Neural cell (in vitro differentiated cells): ENCODE data around the gene FZD7. TPM values are rescaled to one million over a fixed set of nuclear protein-coding genes. Genes with fewer than 3 reads are reported as not detected.

Experiments used
- H2AFZ ChIP-seq: fragments of 200-600, 300-800 bp; sonication (generic), shearing (Covaris generic); 2 replicates; pipeline ENCODE4 v1.6.0; 2014; ENCODE audit warnings: low read depth, mild to moderate bottlenecking, antibody characterized with exemption, low read length, moderate library complexity
- H3F3A ChIP-seq: fragments of 200-600 bp; shearing (Covaris generic); 2 replicates; pipeline ENCODE4 v1.6.1; 2016; ENCODE audit warnings: mild to moderate bottlenecking, moderate library complexity, mixed read lengths, antibody characterized with exemption, low read length; ENCODE audit not compliant: insufficient read depth, poor library complexity, severe bottlenecking
- H3K27ac ChIP-seq: fragments of 200-600, 300-800 bp; sonication (generic), shearing (Covaris generic); 2 replicates; pipeline ENCODE4 v1.5.1; 2014; ENCODE audit warnings: mild to moderate bottlenecking, low read length, moderate library complexity
- H3K27me3 ChIP-seq: fragments of 300-800, 200-600 bp; sonication (generic), shearing (Covaris generic); 2 replicates; pipeline ENCODE4 v1.6.0; 2014; ENCODE audit warnings: mild to moderate bottlenecking, low read depth, low read length, moderate library complexity; ENCODE audit not compliant: insufficient read depth
- H3K36me3 ChIP-seq: fragments of 300-800, 200-600 bp; sonication (generic), shearing (Covaris generic); 2 replicates; pipeline ENCODE4 v1.5.1; 2014; ENCODE audit warnings: mild to moderate bottlenecking, antibody characterized with exemption, low read length, moderate library complexity; ENCODE audit not compliant: insufficient read depth
- H3K4me2 ChIP-seq: fragments of 300-800, 200-600 bp; sonication (generic), shearing (Covaris generic); 2 replicates; pipeline ENCODE4 v1.6.0; 2014; ENCODE audit warnings: mild to moderate bottlenecking, low read length
- H3K4me3 ChIP-seq: fragments of 300-800, 200-600 bp; sonication (generic), shearing (Covaris generic); 2 replicates; pipeline ENCODE4 v1.5.1; 2014; ENCODE audit warnings: mild to moderate bottlenecking, low read length, moderate library complexity
- H3K79me2 ChIP-seq: fragments of 200-600 bp; shearing (Covaris generic); replicated peaks from 2 replicates; pipeline ENCODE4 v1.6.0; 2014; ENCODE audit warnings: mild to moderate bottlenecking, low read length, moderate library complexity; ENCODE audit not compliant: insufficient read depth
- H3K9ac ChIP-seq: fragments of 300-800, 200-600 bp; sonication (generic), shearing (Covaris generic); 2 replicates; pipeline ENCODE4 v1.6.1; 2016; ENCODE audit warnings: mild to moderate bottlenecking, low read length, mixed read lengths
- H3K9me2 ChIP-seq: fragments of 200-600 bp; shearing (Covaris generic); 2 replicates; pipeline ENCODE4 v1.6.1; 2016; ENCODE audit warnings: mild to moderate bottlenecking, low read length, mixed read lengths; ENCODE audit not compliant: insufficient read depth
- H3K9me3 ChIP-seq: fragments of 200-600, 300-800 bp; sonication (generic), shearing (Covaris generic); 2 replicates; pipeline ENCODE4 v1.6.1; 2016; ENCODE audit warnings: mild to moderate bottlenecking, mixed run types, low read length, moderate library complexity, mixed read lengths
- H4K20me1 ChIP-seq: fragments of 200-600 bp; shearing (Covaris generic); 2 replicates; pipeline ENCODE4 v1.6.1; 2016; ENCODE audit warnings: mild to moderate bottlenecking, mixed run types; ENCODE audit not compliant: insufficient read depth
- CTCF ChIP-seq: fragments of 450-650 bp; IDR thresholded peaks from 2 replicates; pipeline ENCODE4 v1.5.1; 2014; ENCODE audit warnings: antibody characterized with exemption, mild to moderate bottlenecking, moderate library complexity; ENCODE audit not compliant: poor library complexity, severe bottlenecking
- EP300 ChIP-seq: fragments of 450-650 bp; conservative IDR thresholded peaks from 2 replicates; pipeline ENCODE4 v1.6.1; 2014; ENCODE audit warnings: antibody characterized with exemption, mild to moderate bottlenecking, moderate library complexity; ENCODE audit not compliant: poor library complexity, severe bottlenecking
- EZH2 ChIP-seq: fragments of 200-600, 300-800 bp; shearing (Covaris generic), sonication (generic); IDR thresholded peaks from 2 replicates; pipeline ENCODE4 v1.6.1; 2014; ENCODE audit warnings: antibody characterized with exemption, low read length, borderline replicate concordance, mild to moderate bottlenecking; ENCODE audit not compliant: insufficient read depth, poor library complexity, severe bottlenecking
- MXI1 ChIP-seq: fragments of 450-650 bp; conservative IDR thresholded peaks from 2 replicates; pipeline ENCODE4 v1.6.1; 2014; ENCODE audit warnings: antibody characterized with exemption, mild to moderate bottlenecking; ENCODE audit not compliant: poor library complexity, severe bottlenecking
- POLR2AphosphoS5 ChIP-seq: IDR thresholded peaks from 2 replicates; pipeline ENCODE4 v1.6.1; 2012
- RAD21 ChIP-seq: fragments of 450-650 bp; conservative IDR thresholded peaks from 2 replicates; pipeline ENCODE4 v1.6.1; 2014; ENCODE audit warnings: antibody characterized with exemption, mild to moderate bottlenecking, moderate library complexity
- REST ChIP-seq: IDR thresholded peaks from 2 replicates; pipeline ENCODE4 v1.6.1; 2012; ENCODE audit warnings: borderline replicate concordance
- SMC3 ChIP-seq: fragments of 450-650 bp; conservative IDR thresholded peaks from 2 replicates; pipeline ENCODE4 v1.6.1; 2014; ENCODE audit warnings: antibody characterized with exemption, mild to moderate bottlenecking, moderate library complexity; ENCODE audit not compliant: poor library complexity
- TAF1 ChIP-seq: IDR thresholded peaks from 2 replicates; pipeline ENCODE4 v1.6.1; 2012; ENCODE audit warnings: low read depth
- polyA plus RNA-seq: library from polyadenylated mRNA; depleted of rRNA; stranded (reverse); fragments of >200 nt; gene quantifications from 2 replicates; pipeline ENCODE4 v1.2.3, GENCODE V29; 2014

FZD7 gene
- polyA plus RNA-seq, 1 donor from 2014 or later, result 1.8 TPM

- Histone ChIP-seq H3K36me3 (no peaks in the 10 kb centered on the region), H2AFZ (no peak overlapping the region), H3K9me3 (no peaks in the 10 kb centered on the region)
Observed at GRCh38 chr2:202015471-202015870, 18.2 kb upstream of the FZD7 start.

GRCh38 chr2:202016579-202017227 lies 17.0 kb upstream of the FZD7 start:
- Histone ChIP-seq H3F3A (no peaks in the 10 kb centered on the region), H3K9me3 (no peaks in the 10 kb centered on the region), H2AFZ (no peak overlapping the region), H3K4me2 (no peak overlapping the region), H3K27me3 (no peaks in the 10 kb centered on the region), H3K9ac (no peak overlapping the region), H3K27ac (no peak overlapping the region), H3K36me3 (no peaks in the 10 kb centered on the region), H3K4me3 (no peak overlapping the region), H4K20me1 (no peaks in the 10 kb centered on the region), H3K9me2 (no peaks in the 10 kb centered on the region), H3K79me2 (no peaks in the 10 kb centered on the region)
- no peak for TF ChIP-seq EP300
- TF ChIP-seq RAD21, result no peak
- no peak for TF ChIP-seq CTCF
- TF ChIP-seq TAF1, result no peak
- TF ChIP-seq REST, result no peak
- TF ChIP-seq EZH2, result no peak
- TF ChIP-seq POLR2AphosphoS5, result no peak
- TF ChIP-seq SMC3, result no peak
- no peak for TF ChIP-seq MXI1

More at GRCh38 chr2:202015471-202015870, 18.2 kb upstream of the FZD7 start:
- Histone ChIP-seq H3K27me3 (no peaks in the 10 kb centered on the region), H4K20me1 (no peaks in the 10 kb centered on the region), H3K4me2 (no peak overlapping the region), H3K79me2 (no peaks in the 10 kb centered on the region), H3K27ac (no peak overlapping the region), H3K4me3 (no peak overlapping the region), H3K9me2 (no peaks in the 10 kb centered on the region), H3K9ac (no peak overlapping the region), H3F3A (no peaks in the 10 kb centered on the region)
- no peak for TF ChIP-seq EZH2
- TF ChIP-seq EP300, result no peak
- no peak for TF ChIP-seq RAD21
